GM19351 (cell line): ENCODE measurements around the gene TOMM22.
A peak's percentile ranks its signal among the peaks of the same experiment; 100 is the strongest.

Experiments used
- ATAC-seq: cut with Tn5 transposase; IDR thresholded peaks from one replicate; pipeline ENCODE4 v1.9.1; 2021; ENCODE audit warnings: mild to moderate bottlenecking, moderate library complexity; ENCODE audit not compliant: unreplicated experiment

The TOMM22 gene

DNA sequence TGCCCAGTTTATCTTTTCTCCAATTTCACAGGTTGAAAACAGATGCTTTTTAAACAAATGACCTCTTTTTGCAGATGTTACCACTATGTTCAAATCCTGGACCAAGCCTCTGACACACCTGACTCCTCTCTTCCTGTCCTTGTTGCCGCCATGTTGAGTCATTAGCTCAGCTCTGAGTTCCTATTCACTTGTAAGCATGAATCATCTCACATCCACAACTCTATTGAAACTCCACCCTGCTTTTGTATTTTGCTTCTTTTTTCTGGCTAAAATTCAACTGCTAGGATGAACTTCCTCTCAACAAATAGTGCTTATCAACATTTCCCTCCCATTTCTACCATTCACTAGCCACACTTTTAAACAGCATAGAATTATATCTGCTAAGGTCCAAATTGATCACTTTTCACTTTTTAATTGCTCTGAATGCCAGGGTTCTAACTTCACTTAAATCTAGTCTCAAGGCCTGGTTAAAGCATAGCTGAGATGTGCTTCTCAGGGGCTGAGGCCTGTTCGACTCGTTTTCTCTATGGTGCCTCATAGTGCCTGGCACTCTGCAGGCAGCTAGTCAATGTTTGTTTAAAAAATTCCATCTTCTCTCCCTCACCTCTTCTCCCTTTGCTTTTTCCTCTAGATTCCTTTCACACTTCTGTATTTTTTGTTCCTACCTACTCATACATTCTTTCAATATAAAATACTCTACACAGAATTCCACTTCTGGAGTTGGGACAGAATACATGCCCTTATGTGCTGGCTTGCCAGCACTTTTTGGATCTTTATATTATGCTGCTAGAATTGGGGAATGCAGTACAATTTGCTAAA, 15.1 kb downstream of the TOMM22 start:
- ATAC-seq: no peak

DNA sequence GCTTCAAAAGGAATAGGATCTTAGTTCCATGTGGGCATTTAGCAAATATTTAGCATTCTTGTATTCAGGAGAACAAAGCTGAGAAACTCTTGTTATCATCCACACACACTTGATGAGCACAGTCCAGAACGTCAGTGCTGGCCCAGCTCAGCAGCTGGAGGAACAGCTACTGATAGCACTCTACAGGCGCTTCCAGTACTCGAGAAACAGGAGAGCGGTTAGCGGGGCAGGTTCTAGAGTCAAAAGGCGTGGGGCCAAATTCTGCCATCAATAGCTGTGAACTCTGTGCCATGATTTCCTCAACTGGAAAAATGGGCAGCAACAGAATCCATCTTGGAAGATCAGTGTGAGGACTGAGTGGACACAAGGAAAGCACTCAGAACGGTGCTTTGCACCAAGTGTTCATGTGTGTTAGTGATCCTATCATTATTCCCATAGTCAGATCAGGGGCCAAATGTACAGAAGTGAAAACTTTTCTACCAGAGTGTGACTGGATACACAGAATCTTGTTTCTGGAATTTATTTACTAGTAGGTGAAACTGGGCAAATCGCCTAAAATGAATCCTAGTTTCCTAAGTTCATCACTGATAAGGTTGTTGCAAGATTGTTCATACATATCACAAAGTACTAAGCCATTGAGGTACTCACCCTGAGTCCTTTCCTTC, 15.8 kb downstream of the TOMM22 start:
- no peak for ATAC-seq

GRCh38 chr22:38698407-38699094, 16.8 kb downstream of the TOMM22 start:
- no peak for ATAC-seq

DNA sequence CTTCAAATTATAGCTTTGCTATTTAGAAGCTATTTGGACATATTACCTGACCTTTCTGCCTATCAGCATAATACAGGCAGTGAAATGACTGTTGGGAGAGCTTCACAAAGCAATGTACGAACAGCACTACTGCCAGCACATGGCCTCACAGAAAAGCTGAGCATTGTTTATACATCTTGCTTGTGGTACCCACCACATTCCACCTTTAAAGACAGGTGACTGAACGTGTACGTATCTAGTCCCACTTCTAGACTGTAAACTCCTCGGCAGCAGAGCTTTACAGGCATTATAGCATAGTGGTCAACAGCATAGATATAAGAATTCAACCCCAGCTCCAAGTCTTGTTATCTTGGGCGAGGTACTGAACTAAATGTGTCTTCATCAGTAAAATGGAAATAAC, 17.4 kb downstream of the TOMM22 start:
- no peak for ATAC-seq

DNA sequence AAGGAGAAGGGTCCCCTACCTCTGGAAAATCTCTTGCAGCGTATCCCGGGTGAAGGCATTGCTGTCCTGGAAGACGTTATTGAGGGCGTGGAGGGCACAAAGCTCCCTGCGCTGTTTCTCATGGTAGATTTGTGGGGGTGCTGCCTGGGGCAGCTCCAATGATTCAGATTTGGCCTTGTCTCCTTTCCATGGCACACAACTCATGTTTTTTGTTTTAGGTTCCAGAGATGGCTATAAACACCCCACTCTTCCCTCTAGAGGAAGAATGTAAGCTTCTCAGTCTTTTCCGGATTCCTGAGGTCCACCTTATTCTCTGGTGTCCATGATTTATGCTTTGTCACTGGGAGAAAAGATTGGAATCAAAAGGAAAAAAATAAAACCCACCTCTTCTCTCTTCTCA, 18.0 kb downstream of the TOMM22 start:
- ATAC-seq: no peak

GRCh38 chr22:38700270-38700788, 18.6 kb downstream of the TOMM22 start:
- peak; percentile 11 for ATAC-seq

GRCh38 chr22:38700789-38701628, 19.3 kb downstream of the TOMM22 start, which contains the start of gene JOSD1:
JOSD1 (minus strand) TSS chr22:38700943; CDS start chr22:38699987, 956 bp downstream.
- peak; percentile 33 for ATAC-seq

- ATAC-seq: no peak
Observed at GRCh38 chr22:38704654-38705234, 23.0 kb downstream of the TOMM22 start.

- peak; percentile 70 for ATAC-seq
Observed at GRCh38 chr22:38705235-38706100, 23.7 kb downstream of the TOMM22 start, which contains the start of gene GTPBP1. GTPBP1 (plus strand) TSS chr22:38705944; CDS start chr22:38705956, 12 bp downstream.

GRCh38 chr22:38706101-38706900, 24.5 kb downstream of the TOMM22 start:
- no peak for ATAC-seq

DNA sequence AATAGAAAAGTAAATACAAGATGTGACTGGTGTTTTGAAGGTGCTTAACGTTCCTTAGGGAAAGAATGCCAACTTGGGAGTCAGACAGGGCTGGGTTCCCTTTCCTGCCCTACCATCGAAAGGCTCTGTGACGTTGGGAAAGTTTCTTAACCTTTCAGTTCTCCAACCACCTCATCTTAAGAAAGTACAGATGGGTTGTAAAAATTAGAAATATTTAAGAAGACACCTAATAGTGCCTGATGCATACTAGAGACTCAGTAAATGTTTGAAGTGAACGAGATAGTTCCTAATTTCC, 25.1 kb downstream of the TOMM22 start:
- no peak for ATAC-seq

- no peak for ATAC-seq
Observed at GRCh38 chr22:38707346-38707745, 25.6 kb downstream of the TOMM22 start.

DNA sequence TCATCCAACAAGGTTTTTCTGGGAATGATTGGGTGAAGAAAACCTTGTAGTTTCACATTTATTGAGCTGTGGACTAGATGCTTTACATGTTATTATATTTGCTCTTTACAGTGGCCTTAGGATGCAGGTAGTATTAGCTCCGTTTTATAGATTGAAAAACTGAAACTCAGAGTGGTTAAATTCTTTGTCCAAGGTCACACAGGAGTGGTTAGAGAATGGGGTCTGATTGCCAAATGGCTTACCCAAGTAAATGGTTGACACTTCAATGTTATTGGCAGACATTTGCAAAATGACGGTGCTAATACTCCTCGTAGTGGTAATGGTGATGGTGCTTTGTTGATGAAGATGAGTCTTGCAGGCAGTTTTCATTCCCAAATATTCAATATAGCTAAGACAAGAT, 26.2 kb downstream of the TOMM22 start:
- ATAC-seq: no peak

- no peak for ATAC-seq
Observed at GRCh38 chr22:38709306-38709705, 27.5 kb downstream of the TOMM22 start.

DNA sequence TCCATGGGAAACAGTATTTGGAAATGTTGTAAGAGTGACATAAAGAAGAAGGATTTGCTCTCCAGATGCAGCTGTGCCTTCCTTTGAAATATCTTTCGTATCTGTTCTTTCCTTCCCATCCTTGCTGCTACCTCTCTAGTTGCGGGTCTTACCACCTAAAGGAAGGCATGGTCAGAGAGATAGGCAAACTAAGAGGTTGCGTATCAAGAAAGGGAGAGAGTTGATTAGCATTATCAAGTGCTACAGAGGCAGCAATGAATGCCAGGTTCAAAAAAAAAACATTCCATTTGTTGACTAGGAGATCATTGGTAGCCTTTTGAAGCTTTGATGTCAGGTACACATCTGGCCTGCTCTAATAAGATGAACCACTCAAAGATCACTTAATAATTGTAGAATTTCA, 28.6 kb downstream of the TOMM22 start:
- ATAC-seq: no peak

DNA sequence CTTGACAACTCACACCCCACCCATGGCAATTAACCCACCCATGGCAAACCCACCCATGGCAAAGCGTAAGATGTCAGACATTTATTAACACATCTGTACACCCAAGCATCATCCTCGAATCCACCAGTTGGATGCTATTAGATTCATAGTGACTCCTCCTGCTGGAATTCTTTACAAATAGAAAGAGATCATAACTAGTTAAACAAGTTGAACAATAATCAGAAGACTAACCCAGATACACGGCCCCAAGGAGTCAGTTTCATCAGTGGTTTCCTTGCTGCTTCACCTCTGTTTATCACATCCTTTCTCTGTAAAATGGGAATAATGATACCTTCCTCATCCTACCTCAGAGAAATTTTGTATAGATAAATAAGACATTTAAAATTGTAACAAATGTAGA, 29.1 kb downstream of the TOMM22 start:
- no peak for ATAC-seq

DNA sequence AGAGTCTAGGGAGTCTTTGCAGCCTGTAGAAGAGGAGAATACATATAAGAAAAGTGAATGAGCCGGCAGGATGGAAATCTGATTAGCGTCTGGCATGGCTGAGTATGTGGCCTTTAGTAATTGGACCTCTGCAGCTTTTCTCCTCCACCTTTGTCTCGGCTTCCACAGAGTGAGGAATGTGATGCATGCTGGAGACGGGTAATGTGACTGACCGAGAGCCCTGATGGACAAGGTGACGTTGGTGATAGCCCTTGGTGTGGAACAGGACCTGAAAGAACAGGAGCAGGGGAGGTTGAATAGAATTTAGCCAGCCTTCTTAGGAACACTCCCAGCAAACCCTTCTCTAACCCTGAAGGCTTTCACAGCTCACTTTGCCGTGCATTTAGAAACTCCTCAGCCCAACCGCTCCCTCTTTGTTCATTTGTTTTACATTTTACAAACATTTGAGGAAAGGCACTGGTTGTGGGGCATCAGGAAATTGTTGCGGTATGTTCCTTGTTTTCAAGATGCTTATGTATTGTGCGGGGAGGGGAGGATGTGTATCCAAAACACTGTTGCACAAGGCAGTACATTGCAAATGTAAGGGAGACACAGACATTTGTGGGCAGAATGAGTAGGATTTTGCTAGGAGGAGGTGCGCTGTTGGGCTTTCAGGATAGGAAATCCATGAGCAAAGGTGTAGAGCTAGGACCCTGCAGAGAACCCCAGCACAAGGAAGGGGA, 30.9 kb downstream of the TOMM22 start:
- ATAC-seq: no peak

GRCh38 chr22:38713921-38714320, 32.2 kb downstream of the TOMM22 start:
- ATAC-seq: no peak
